AG08395 (cell line): ENCODE results near the gene CSNK1G3.
"Not testable (repeated sequence)": the region's sequence is repeated elsewhere in the genome, so short reads cannot be mapped to it uniquely, and the experiment has no call there.

Source experiments
- DNase-seq: peaks from one replicate; pipeline ENCODE4 v3.0.0; 2012; ENCODE audit warnings: mixed read lengths, low spot score

CSNK1G3 gene

DNA sequence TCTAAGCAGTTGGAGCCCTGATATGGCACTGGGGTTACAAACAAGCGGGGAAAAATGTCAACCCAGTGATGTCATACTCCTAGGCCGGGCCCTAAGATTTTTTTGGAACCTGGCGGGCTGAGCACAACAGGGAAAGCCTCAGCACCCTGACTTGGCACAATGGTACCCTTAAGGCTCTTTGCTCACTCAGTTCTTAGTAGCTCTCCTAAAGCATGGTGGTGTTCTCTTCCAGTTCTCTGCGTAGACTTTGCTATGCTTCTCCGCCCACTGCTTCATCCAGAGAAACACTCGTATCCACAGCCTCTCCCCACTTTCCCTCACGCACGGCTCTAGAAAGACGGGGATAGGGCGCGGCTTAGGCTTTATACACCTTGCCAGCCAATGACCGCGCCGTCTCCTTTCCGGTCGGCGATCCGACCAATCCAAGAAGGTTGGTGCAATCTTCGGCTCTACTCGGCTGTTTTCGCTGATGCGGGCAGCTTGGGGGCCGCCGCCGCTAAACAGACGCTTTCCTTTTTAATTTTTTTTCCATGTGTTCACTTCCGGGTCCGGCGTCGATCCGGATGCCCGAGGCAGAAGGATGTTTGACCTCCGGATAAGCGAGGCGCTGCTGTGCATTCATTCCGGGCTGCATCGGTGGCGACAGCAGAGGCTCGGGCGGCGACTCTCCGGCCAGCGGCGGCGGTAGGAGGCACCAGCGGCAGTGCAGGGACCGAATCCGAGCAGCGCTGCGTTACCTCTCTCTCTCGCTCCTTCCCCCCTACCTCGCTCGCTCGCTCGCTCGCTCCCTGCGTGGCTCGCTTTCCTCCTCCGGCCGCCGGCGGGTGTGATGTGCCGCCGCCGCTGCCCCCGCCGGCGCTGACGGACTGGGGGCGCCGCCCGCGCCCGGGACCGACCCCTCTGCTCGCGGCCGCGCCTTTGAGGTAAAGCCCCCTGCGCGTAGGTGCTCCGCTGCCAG is at the start of gene CSNK1G3:
CSNK1G3 (plus strand) TSS at position 530 of the 958 bp plus-strand sequence. CDS start 33,487 bp downstream, outside the sequence.
- DNase-seq, result peak; percentile 98

GRCh38 chr5:123466839-123467238 is 45.1 kb upstream of the CSNK1G3 start:
- not testable (repeated sequence) for DNase-seq

- no peak for DNase-seq
Measured at GRCh38 chr5:123471385-123471784, 40.6 kb upstream of the CSNK1G3 start.

DNA sequence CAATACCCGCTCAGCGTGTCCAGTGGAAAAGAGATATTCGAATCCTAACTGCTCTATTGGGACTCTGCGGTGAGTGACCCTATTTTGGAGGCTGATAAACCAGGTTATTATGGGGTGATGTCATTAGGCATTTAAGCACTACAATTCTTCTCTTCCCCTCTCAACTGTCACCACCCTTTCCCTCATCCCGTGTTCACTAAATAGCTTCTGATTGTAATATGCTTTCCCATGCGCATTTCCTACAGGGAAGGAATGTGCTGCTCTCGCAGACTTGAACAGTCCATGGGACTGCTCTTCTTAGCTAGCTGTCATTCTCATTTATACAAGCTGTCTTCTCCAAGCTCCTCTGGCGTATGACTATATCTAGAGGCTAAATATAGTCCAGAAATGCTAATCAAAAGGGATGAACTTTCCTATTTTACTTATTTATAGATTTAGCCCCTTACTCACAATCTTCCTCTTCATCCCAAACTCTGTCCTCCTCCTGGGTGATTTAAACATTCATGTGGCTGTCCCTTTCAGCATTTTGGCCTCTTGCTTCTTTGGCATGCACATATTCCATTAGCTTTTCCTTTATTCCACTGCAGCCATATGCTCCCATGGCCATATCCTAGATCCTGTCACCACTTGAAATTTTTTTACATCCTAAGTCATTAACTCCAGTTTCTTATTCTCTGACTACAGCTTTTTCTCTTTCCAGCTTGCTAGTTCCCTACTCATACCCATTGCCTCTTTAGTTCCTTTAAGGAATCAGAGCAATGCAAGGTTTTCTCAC is 39.6 kb upstream of the CSNK1G3 start:
- no peak for DNase-seq

DNA sequence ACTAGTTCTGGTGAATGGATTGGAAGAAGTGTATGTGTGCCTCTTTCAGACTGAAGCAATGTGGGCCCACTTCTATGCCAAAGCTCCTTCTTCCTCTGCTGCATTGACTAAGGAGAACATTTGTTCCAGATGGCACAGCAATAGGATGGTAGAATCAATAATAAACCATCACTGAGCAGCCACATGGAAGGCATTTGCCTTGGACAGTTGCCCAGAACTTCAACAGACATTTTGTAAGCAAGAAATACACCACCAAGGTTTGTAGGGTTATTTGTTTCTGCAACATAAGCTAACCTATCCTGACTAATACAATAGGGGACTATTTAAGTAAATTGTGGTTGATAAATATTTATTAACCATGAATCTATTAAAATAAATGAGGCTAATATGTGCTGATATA is 37.7 kb upstream of the CSNK1G3 start:
- DNase-seq, result no peak

- no peak for DNase-seq
Measured at GRCh38 chr5:123476731-123477130, 35.2 kb upstream of the CSNK1G3 start.

GRCh38 chr5:123478546-123478945 is 33.4 kb upstream of the CSNK1G3 start:
- DNase-seq, result no peak

- no peak for DNase-seq
Measured at GRCh38 chr5:123482258-123482657, 29.7 kb upstream of the CSNK1G3 start.

GRCh38 chr5:123483446-123484077 is 28.4 kb upstream of the CSNK1G3 start:
- no peak for DNase-seq

DNA sequence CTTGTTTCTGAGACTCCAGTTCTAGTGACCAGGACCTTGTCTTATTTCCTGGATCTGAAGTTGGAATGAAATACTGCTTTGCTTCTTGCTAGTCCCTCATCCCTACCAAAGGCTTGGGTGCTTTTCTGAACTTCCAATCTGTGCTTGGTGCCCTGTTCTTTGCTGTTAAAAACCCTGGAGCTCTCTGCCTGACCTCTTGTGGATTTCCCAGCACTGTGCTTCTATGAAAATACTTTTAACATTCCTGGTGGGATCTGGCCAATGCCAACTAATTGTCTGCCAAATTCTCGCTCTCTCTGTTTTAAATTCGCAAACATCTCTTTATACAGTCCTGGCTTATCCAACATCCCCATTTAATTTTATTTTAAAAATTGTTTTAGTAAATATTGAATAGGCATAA is 26.7 kb upstream of the CSNK1G3 start:
- no peak for DNase-seq

GRCh38 chr5:123486951-123487655 is 24.9 kb upstream of the CSNK1G3 start:
- DNase-seq, result peak; percentile 9

DNA sequence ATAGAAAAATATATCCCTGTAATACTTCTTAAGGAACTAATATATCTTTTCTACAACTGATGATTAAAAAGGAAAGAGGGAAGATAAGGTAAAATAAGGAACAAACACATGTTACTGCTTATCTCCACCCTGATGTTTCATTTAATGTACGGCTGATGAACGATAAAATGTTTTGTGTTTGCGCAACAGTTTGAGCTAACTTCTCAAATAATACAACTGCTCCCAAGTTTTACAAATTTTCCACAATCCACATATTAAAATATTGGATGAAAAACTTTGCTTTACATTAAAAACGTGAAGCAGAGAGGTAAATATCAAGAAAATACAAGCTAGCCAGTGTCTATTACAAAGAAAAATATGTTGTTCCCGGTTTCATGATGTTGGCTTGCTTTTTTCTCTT is 21.0 kb upstream of the CSNK1G3 start:
- DNase-seq, result no peak

- DNase-seq, result not testable (repeated sequence)
Measured at GRCh38 chr5:123495211-123495610, 16.8 kb upstream of the CSNK1G3 start.

GRCh38 chr5:123496892-123497291 is 15.1 kb upstream of the CSNK1G3 start:
- DNase-seq, result peak; percentile 22

- DNase-seq, result no peak
Measured at GRCh38 chr5:123500471-123500870, 11.5 kb upstream of the CSNK1G3 start.

GRCh38 chr5:123502120-123502519 is 9.9 kb upstream of the CSNK1G3 start:
- DNase-seq, result no peak

DNA sequence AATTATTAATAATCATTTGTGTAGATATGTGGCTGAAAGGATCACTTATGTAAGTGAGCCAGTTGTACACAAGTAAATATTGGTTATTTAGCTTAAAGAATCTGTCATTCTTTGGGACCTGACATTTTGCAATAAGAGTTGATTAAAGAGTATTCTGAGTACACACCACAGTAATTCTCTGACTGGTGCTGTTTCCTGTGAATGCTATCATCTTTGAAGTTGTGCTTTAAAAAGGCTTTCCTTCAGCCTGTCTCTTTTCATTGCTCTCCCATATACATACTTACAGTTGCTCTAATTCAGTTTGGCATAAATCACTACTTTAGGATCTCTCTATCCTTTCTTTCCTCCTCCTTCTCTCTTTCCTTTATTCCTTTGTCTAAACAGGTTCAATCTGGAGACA is 8.7 kb upstream of the CSNK1G3 start:
- no peak for DNase-seq

DNA sequence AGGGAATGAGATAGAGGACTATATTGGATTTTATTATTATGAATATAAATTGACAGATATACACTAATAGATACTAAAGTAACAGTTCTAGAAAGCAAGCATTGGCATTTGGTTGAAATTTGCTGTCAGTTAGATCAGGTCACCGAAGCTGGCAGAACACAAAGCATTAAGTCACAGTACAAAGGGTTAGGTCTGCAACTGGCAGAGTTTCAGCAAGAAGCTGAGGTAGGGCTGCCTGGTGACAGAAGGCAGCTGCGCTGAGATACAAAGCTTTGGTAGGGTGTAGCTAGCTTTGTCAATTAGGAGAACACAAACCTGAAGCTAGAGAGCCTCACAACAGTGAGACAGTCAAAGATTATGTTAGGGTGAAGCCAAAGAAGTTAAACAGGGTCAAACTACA is 6.3 kb upstream of the CSNK1G3 start:
- DNase-seq, result no peak

DNA sequence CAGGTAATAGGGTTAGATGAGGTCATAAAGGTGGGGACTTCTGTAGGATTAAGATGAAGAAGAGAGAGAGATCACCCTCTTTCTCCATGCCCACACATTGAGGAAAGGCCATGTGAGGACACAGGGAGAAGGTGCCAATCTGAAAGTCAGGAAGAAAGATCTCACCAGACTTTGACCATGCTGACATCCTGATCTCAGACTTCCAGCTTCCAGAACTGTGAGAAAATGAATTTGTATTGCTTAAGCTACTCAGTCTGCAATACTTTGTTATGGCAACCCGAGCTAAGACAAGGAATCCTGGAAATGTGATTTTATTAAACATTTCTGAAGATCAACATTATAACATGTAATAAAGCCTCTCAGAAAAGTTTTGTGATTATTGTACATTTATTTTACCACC is 3.5 kb upstream of the CSNK1G3 start:
- DNase-seq, result no peak

DNA sequence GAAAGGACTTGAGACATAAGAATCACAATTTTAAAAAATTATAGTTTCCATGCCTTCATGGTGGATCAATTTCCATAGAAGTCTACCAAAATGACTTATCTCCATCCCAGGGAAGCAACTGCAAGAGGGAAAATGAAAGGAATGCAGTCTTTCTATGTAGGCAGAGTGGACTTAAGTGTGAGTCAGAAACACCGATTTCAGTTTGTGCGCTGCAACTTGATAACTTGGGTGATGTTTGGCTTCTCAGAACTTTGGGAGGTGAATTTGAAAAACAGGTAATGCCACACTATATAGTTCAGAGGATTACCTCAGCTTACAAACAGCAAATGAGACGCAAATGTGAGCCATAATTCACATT is 708 bp upstream of the CSNK1G3 start:
- peak; percentile 10 for DNase-seq

DNA sequence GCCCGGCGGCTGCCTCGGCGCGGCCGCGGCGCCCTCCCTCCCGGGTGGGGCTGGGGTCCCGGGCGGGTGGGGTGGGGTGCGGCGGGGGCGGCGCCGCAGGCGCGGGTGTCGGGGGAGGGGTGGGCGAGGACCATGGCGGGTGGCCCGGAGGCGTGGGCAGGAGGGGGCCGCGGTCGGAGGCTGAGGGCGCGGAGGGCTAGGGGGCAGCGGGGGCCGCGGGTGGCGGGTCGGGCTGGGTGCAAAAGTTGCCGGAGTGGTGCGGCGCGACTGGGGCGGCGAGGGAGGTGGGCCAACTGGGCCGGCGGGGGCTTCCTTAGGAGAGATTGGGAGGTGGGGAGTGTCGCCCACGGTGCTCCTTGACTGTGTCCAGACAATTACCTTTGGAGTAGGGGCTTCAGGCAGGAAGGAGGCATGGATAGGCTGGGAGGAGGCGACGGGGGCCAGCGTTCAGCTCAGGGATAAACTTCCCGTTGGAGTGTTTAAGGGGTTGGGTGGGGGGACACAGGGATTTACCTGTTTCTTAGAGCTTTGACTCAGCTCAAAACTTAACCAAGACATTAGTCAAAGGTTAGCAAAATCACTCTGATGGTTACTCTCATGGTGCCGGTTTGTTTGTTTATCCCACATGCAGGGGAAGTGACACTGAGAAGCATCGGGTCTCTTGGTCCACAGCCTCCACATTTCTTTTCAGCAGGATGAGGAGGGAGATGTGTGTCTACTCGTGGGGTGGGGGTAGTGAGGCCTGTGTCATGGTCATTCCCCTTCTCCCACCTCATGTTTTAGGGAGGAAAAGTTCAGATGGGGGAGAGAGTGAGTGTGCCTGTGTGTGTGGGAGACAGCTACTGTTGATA is 859 bp downstream of the CSNK1G3 start:
- peak; percentile 13 for DNase-seq
